H1 (cell line): ENCODE measurements around the gene CIAO3. TPM values are rescaled to one million over a fixed set of nuclear protein-coding genes. Genes with fewer than 3 reads are reported as not detected.

ENCODE experiments used
- CTCF ChIA-PET: fragments of 300-600 bp; sonication (Branson Sonifier 250); formaldehyde crosslinking; loops from one replicate; lab custom pipeline; 2021; ENCODE audit not compliant: partially characterized antibody; lab: Charles Lee
- POLR2A ChIA-PET: fragments of 300-600 bp; sonication (Branson Sonifier 250); formaldehyde crosslinking; loops from one replicate; lab custom pipeline; 2021; ENCODE audit warnings: inconsistent platforms; ENCODE audit not compliant: partially characterized antibody; lab: Charles Lee
- DNase-seq, 2 experiments: peaks; one replicate each; pipeline versions ENCODE4 v3.0.0 to v3.0.0-alpha.2; 2010 to 2022; ENCODE audit warnings: low spot score in 2 of 2, low read depth in 1 of 2, mixed read lengths in 1 of 2
- FAIRE-seq: peaks from 2 replicates; lab custom pipeline; 2011; peaks lifted over from hg19 to GRCh38; lab: Jason Lieb, UNC
- H2AFZ ChIP-seq: 2 replicates; pipeline ENCODE4 v1.8.1; 2012; ENCODE audit warnings: low read length, inconsistent platforms
- H2AK5ac ChIP-seq: 2 replicates; pipeline ENCODE4 v1.6.1; 2013; ENCODE audit warnings: low read depth, low read length
- H2BK120ac ChIP-seq: replicated peaks from 2 replicates; pipeline ENCODE3; 2013; ENCODE audit warnings: low read depth, low read length, inconsistent platforms
- H2BK12ac ChIP-seq: 2 replicates; pipeline ENCODE4 v1.6.1; 2013; ENCODE audit warnings: low read depth, low read length
- H2BK15ac ChIP-seq: 2 replicates; pipeline ENCODE4 v1.6.1; 2013; ENCODE audit warnings: low read length
- H2BK20ac ChIP-seq: 2 replicates; pipeline ENCODE4 v1.6.1; 2013; ENCODE audit warnings: low read length
- H2BK5ac ChIP-seq: 2 replicates; pipeline ENCODE4 v1.6.1; 2013; ENCODE audit warnings: low read depth, low read length
- H3K14ac ChIP-seq: 2 replicates; pipeline ENCODE4 v1.6.1; 2013; ENCODE audit warnings: inconsistent platforms; ENCODE audit not compliant: insufficient read length
- H3K18ac ChIP-seq: 2 replicates; pipeline ENCODE4 v1.6.1; 2013; ENCODE audit warnings: low read length; ENCODE audit errors: extremely low read depth
- H3K23ac ChIP-seq: 2 replicates; pipeline ENCODE4 v1.6.1; 2013; ENCODE audit warnings: inconsistent platforms; ENCODE audit not compliant: insufficient read length
- H3K23me2 ChIP-seq: 2 replicates; pipeline ENCODE4 v1.6.1; 2013; ENCODE audit warnings: low read depth, low read length
- H3K27ac ChIP-seq: 2 replicates; pipeline ENCODE4 v1.6.1; 2011; ENCODE audit warnings: low read depth, low read length, inconsistent platforms
- H3K27me3 ChIP-seq, 4 experiments: replicated peaks in 1 of 4; 1 replicate in 1 of 4; 2 replicates in 3 of 4; pipeline versions ENCODE4 v1.6.1 to v1.8.1; 2011 to 2013; ENCODE audit warnings: low read length in 3 of 4, mild to moderate bottlenecking in 3 of 4, inconsistent platforms in 2 of 4, mixed read lengths in 2 of 4, moderate library complexity in 1 of 4; ENCODE audit not compliant: control insufficient read depth in 3 of 4, insufficient read depth in 3 of 4; ENCODE audit errors: extremely low read depth in 1 of 4
- H3K36me3 ChIP-seq, 4 experiments: 2 replicates each; pipeline versions ENCODE4 v1.6.1 to v1.8.1; 2011 to 2013; ENCODE audit warnings: mild to moderate bottlenecking in 4 of 4, low read length in 3 of 4, moderate library complexity in 2 of 4, control low read depth in 1 of 4, inconsistent platforms in 1 of 4; ENCODE audit not compliant: insufficient read depth in 4 of 4, control insufficient read depth in 2 of 4
- H3K4ac ChIP-seq: replicated peaks from 2 replicates; pipeline ENCODE3; 2013; ENCODE audit warnings: low read length, low read depth, mixed read lengths, inconsistent platforms; ENCODE audit not compliant: insufficient read length
- H3K4me1 ChIP-seq, 4 experiments: replicated peaks in 1 of 4; 1 replicate in 1 of 4; 2 replicates in 3 of 4; pipeline versions ENCODE4 v1.6.1 to v1.8.1; 2011 to 2013; ENCODE audit warnings: low read length in 3 of 4, inconsistent platforms in 2 of 4, mixed read lengths in 1 of 4; ENCODE audit not compliant: insufficient read depth in 4 of 4, control insufficient read depth in 3 of 4
- H3K4me2 ChIP-seq, 2 experiments: 2 replicates each; pipeline versions ENCODE4 v1.6.1 to v1.8.1; 2011 to 2013; ENCODE audit warnings: low read depth in 2 of 2, low read length in 2 of 2, control low read depth in 1 of 2, inconsistent platforms in 1 of 2, mild to moderate bottlenecking in 1 of 2; ENCODE audit not compliant: insufficient read depth in 1 of 2
- H3K4me3 ChIP-seq, 4 experiments: fragments of 200-600, 300-600 bp in 1 of 4; sonication (generic), shearing (Covaris generic), sonication (Bioruptor Twin) in 1 of 4; 2 replicates each; pipeline versions ENCODE4 v1.5.1 to v1.8.1; 2011 to 2016; ENCODE audit warnings: low read length in 4 of 4, low read depth in 3 of 4, control low read depth in 2 of 4, inconsistent platforms in 2 of 4, mild to moderate bottlenecking in 2 of 4, mixed read lengths in 1 of 4, moderate library complexity in 1 of 4; ENCODE audit not compliant: insufficient read depth in 2 of 4; ENCODE audit errors: extremely low read depth in 1 of 4
- H3K56ac ChIP-seq: replicated peaks from 2 replicates; pipeline ENCODE3; 2013; ENCODE audit warnings: low read depth, mild to moderate bottlenecking, mixed read lengths, low read length, inconsistent platforms; ENCODE audit not compliant: insufficient read length
- H3K79me1 ChIP-seq: 2 replicates; pipeline ENCODE4 v1.6.1; 2013; ENCODE audit warnings: low read depth, low read length, control low read depth
- H3K79me2 ChIP-seq, 2 experiments: 2 replicates each; pipeline versions ENCODE4 v1.6.1 to v1.8.1; 2012 to 2013; ENCODE audit warnings: low read length in 2 of 2, mild to moderate bottlenecking in 2 of 2, inconsistent platforms in 1 of 2; ENCODE audit not compliant: insufficient read depth in 2 of 2, control insufficient read depth in 1 of 2
- H3K9ac ChIP-seq, 4 experiments: replicated peaks in 1 of 4; 1 replicate in 1 of 4; 2 replicates in 3 of 4; pipeline versions ENCODE4 v1.6.1 to v1.8.1; 2011 to 2013; ENCODE audit warnings: low read depth in 3 of 4, low read length in 3 of 4, control low read depth in 2 of 4, mild to moderate bottlenecking in 2 of 4, moderate library complexity in 2 of 4, inconsistent platforms in 1 of 4; ENCODE audit errors: extremely low read depth in 1 of 4
- H3K9me3 ChIP-seq, 2 experiments: 2 replicates each; pipeline versions ENCODE4 v1.6.1 to v1.8.1; 2012 to 2013; ENCODE audit warnings: mild to moderate bottlenecking in 2 of 2, moderate library complexity in 2 of 2, control low read depth in 1 of 2, inconsistent platforms in 1 of 2, low read depth in 1 of 2, low read length in 1 of 2, mixed read lengths in 1 of 2; ENCODE audit not compliant: insufficient read depth in 2 of 2
- H4K20me1 ChIP-seq, 2 experiments: replicated peaks in 1 of 2; 2 replicates each; pipeline versions ENCODE3 to v1.8.1; 2011 to 2013; ENCODE audit warnings: inconsistent platforms in 2 of 2, low read length in 2 of 2, mild to moderate bottlenecking in 1 of 2; ENCODE audit not compliant: insufficient read depth in 2 of 2, control insufficient read depth in 1 of 2
- H4K5ac ChIP-seq: 2 replicates; pipeline ENCODE4 v1.6.1; 2013; ENCODE audit warnings: low read length, low read depth, mixed read lengths, inconsistent platforms; ENCODE audit not compliant: insufficient read length
- H4K8ac ChIP-seq: 2 replicates; pipeline ENCODE4 v1.8.0; 2013; ENCODE audit warnings: mild to moderate bottlenecking, moderate library complexity, low read length, inconsistent platforms; ENCODE audit not compliant: insufficient read depth; ENCODE audit errors: extremely low read depth
- H4K91ac ChIP-seq: replicated peaks from 2 replicates; pipeline ENCODE3; 2013; ENCODE audit warnings: low read length, mixed read lengths, inconsistent platforms; ENCODE audit not compliant: insufficient read length
- CBX8 ChIP-seq: fragments of 300-800, 300-1000 bp; sonication (generic); IDR thresholded peaks from 2 replicates; pipeline ENCODE4 v1.7.1; 2016; ENCODE audit warnings: low read depth, low read length, borderline replicate concordance
- CEBPB ChIP-seq: IDR thresholded peaks from 2 replicates; pipeline ENCODE4 v1.6.1; 2012; ENCODE audit warnings: low read depth, low read length
- HDAC6 ChIP-seq: IDR thresholded peaks from one replicate; pipeline ENCODE4 v1.7.1; 2012; ENCODE audit warnings: low read depth, mild to moderate bottlenecking, inconsistent platforms, low read length, moderate library complexity
- JUND ChIP-seq: IDR thresholded peaks from 2 replicates; pipeline ENCODE4 v1.6.1; 2011; ENCODE audit warnings: mild to moderate bottlenecking, improper control_type of control experiment, low read length
- RAD21 ChIP-seq, 2 experiments: IDR thresholded peaks in 1 of 2; conservative IDR thresholded peaks in 1 of 2; 2 replicates each; pipeline ENCODE4 v1.6.1; 2011; ENCODE audit warnings: low read depth in 2 of 2, low read length in 2 of 2, improper control_type of control experiment in 1 of 2, inconsistent platforms in 1 of 2, mild to moderate bottlenecking in 1 of 2, moderate library complexity in 1 of 2
- SP4 ChIP-seq: IDR thresholded peaks from 2 replicates; pipeline ENCODE4 v1.6.1; 2012; ENCODE audit warnings: low read length, inconsistent platforms
- WGBS, 2 experiments: shearing (Covaris generic) in 1 of 2; methylation state at CpG; one replicate each; pipeline versions ENCODE4 v1.1.6 to v1.1.7; 2013 to 2015; ENCODE audit warnings: low lambda C conversion rate in 2 of 2, mixed read lengths in 2 of 2, inconsistent platforms in 1 of 2, low coverage in 1 of 2, missing lambda C conversion rate in 1 of 2; ENCODE audit not compliant: insufficient replicate concordance in 2 of 2, insufficient coverage in 1 of 2, insufficient read length in 1 of 2; ENCODE audit errors: extremely low coverage in 1 of 2, missing lambda C conversion rate in 1 of 2; 5-methylcytosine and 5-hydroxymethylcytosine counted together
- polyA plus RNA-seq, 7 experiments: library from polyadenylated mRNA; depleted of rRNA in 3 of 7; stranded (reverse) in 5 of 7; unstranded in 2 of 7; fragments of >200 nt in 5 of 7; fragments of 200-250 nt in 2 of 7; gene quantifications; 1 replicate in 5 of 7; 2 replicates in 1 of 7; 4 replicates in 1 of 7; pipeline versions ENCODE4 v1.2.1 to v1.2.3, GENCODE V29; 2011 to 2013; ENCODE audit warnings: missing spikeins in 2 of 7, mixed read lengths in 2 of 7
- total RNA-seq: library from RNA; stranded (reverse); fragmentation: NEBNext Ultra II Directional; extraction: Animal tissue kit (Norgen Biotek cat#: 25700); gene quantifications from 2 replicates; pipeline ENCODE4 v1.2.1, GENCODE V29; 2021
- TF ChIP-seq, protein P1 (sequence below), 3 experiments: IDR thresholded peaks; 1 replicate in 2 of 3; 2 replicates in 1 of 3; pipeline versions ENCODE4 v1.5.1 to v1.6.1; 2011; ENCODE audit warnings: low read length in 3 of 3, mild to moderate bottlenecking in 3 of 3, inconsistent platforms in 2 of 3, low read depth in 1 of 3, moderate library complexity in 1 of 3; ENCODE audit not compliant: insufficient read depth in 1 of 3; ENCODE audit errors: control extremely low read depth in 1 of 3

Gene CIAO3
- total and polyA plus RNA-seq, 2 of the 8 experiments (the other 6 are each of a cell fraction or from before 2014, with no cell fraction given) = 20.0 to 20.4 TPM

DNA sequence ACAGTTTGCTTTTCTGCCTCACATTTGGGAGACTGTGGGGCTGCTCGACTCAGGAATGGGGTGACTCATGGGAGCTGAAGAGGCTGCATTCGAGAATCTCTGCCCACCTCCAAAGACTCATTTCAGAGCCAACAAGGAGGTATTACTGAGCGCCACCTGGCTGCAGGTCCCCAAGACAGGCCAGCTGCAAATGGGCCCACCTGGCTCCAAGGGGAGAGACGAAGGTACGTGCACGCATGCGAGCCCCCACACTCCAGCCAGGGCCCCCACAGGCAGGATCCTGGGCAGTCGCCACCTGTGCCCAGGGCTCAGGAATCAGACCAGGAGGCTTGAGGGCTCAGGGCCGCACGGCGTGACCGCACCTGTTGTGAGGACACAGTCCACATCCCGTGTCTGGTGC lies 7.9 kb downstream of the CIAO3 start:
- no peak overlapping the region for H3K9ac ChIP-seq
- ChIA-PET POLR2A (interaction anchor here (0.8 to 23.0 kb wide), 5 partner anchors 16 to 68 kb away, joined by 3 to 353 read pairs (median 3); partner anchors contain the start of genes ANTKMT, CCDC78, HAGHL and METRN), CTCF (interaction anchor here (0.8 to 35.8 kb wide), 9 partner anchors 3 to 440 kb away, joined by 3 to 977 read pairs (median 4); partner anchors contain the start of genes ANTKMT, CCDC78, CHTF18 and CIAO3)
- 92% methylated on average over 13 of the region's 13 CpGs; no CpG with 5 or more reads in 1 of the 2 experiments for WGBS, 2 experiments
- no peak overlapping the region for H2BK15ac ChIP-seq
- H3K14ac ChIP-seq = no peak overlapping the region
- H3K23ac ChIP-seq = no peak overlapping the region
- H2BK120ac ChIP-seq = no peak overlapping the region
- no peak for TF ChIP-seq CEBPB
- TF ChIP-seq, protein P1, sequence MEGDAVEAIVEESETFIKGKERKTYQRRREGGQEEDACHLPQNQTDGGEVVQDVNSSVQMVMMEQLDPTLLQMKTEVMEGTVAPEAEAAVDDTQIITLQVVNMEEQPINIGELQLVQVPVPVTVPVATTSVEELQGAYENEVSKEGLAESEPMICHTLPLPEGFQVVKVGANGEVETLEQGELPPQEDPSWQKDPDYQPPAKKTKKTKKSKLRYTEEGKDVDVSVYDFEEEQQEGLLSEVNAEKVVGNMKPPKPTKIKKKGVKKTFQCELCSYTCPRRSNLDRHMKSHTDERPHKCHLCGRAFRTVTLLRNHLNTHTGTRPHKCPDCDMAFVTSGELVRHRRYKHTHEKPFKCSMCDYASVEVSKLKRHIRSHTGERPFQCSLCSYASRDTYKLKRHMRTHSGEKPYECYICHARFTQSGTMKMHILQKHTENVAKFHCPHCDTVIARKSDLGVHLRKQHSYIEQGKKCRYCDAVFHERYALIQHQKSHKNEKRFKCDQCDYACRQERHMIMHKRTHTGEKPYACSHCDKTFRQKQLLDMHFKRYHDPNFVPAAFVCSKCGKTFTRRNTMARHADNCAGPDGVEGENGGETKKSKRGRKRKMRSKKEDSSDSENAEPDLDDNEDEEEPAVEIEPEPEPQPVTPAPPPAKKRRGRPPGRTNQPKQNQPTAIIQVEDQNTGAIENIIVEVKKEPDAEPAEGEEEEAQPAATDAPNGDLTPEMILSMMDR (IDR thresholded peaks at IDR 0.05; ENCODE audit: control extremely low read depth in 1 of 3, insufficient read depth in 1 of 3, low read depth in 1 of 3, low read length in 3 of 3) = peak in 2 of 3 experiments; percentile 54 to 58; a peak in 3 of 4 replicates
- TF ChIP-seq SP4 = no peak
- peak; percentile 14 to 42; a peak in 3 of 4 replicates for TF ChIP-seq RAD21 (IDR thresholded peaks at IDR 0.05 in 1 of 2, conservative IDR thresholded peaks at IDR 0.05 in 1 of 2; ENCODE audit: low read depth in 2 of 2, low read length in 2 of 2)
- no peak for TF ChIP-seq HDAC6
- no peak for TF ChIP-seq CBX8
- TF ChIP-seq JUND = no peak
- no peak overlapping the region for H2BK20ac ChIP-seq
- H4K20me1 ChIP-seq = peaks cover 2 to 11% of the 10 kb centered on the region in 2 experiments
- no peak overlapping the region for H4K5ac ChIP-seq
- no peaks in the 10 kb centered on the region for H3K79me1 ChIP-seq
- H2AFZ ChIP-seq = no peak overlapping the region
- FAIRE-seq (no peak), DNase-seq (no peak)
- no peak overlapping the region for H4K8ac ChIP-seq
- no peak overlapping the region for H3K56ac ChIP-seq
- peaks cover 0 to 3% (median 2%) of the 10 kb centered on the region in 4 experiments; a peak in 2 of 8 replicates for H3K36me3 ChIP-seq
- H3K79me2 ChIP-seq = no peaks in the 10 kb centered on the region
- no peak overlapping the region for H2BK12ac ChIP-seq
- no peak overlapping the region for H2AK5ac ChIP-seq
- H3K27me3 ChIP-seq = no peaks in the 10 kb centered on the region
- H4K91ac ChIP-seq = no peak overlapping the region
- no peak overlapping the region for H3K4ac ChIP-seq
- no peak overlapping the region for H2BK5ac ChIP-seq
- peaks cover 0 to 2% (median 0%) of the 10 kb centered on the region in 4 experiments; a peak in 2 of 7 replicates for H3K4me1 ChIP-seq
- H3K4me3 ChIP-seq = no peak overlapping the region
- peaks cover 7% of the 10 kb centered on the region; the same call in 1 of the 2 replicates for H3K23me2 ChIP-seq
- H3K4me2 ChIP-seq = no peak overlapping the region
- H3K18ac ChIP-seq = no peak overlapping the region
- H3K27ac ChIP-seq = no peak overlapping the region
- no peaks in the 10 kb centered on the region for H3K9me3 ChIP-seq
